Endodermal cell (in vitro differentiated cells): ENCODE results near the gene APBA1. TPM values are rescaled to one million over a fixed set of nuclear protein-coding genes. Genes with fewer than 3 reads are reported as not detected.

Experiments used
- DNase-seq: peaks from one replicate; pipeline ENCODE4 v3.0.0-alpha.2; 2017
- H3K27ac ChIP-seq: 2 replicates; pipeline ENCODE4 v1.5.1; 2013; ENCODE audit warnings: mild to moderate bottlenecking, low read depth, low read length, moderate library complexity
- H3K27me3 ChIP-seq: 2 replicates; pipeline ENCODE4 v1.6.1; 2013; ENCODE audit warnings: mild to moderate bottlenecking, low read length, moderate library complexity; ENCODE audit not compliant: insufficient read depth, control insufficient read depth, poor library complexity, severe bottlenecking
- H3K36me3 ChIP-seq: 2 replicates; pipeline ENCODE4 v1.7.0; 2013; ENCODE audit warnings: mild to moderate bottlenecking, low read length, moderate library complexity; ENCODE audit not compliant: control insufficient read depth, insufficient read depth
- H3K4me1 ChIP-seq: one replicate; pipeline ENCODE4 v1.7.0; 2013; ENCODE audit warnings: low read length; ENCODE audit not compliant: control insufficient read depth, insufficient read depth
- H3K4me3 ChIP-seq: 2 replicates; pipeline ENCODE4 v1.5.1; 2013; ENCODE audit warnings: mild to moderate bottlenecking, low read length, moderate library complexity
- H3K9ac ChIP-seq: 2 replicates; pipeline ENCODE4 v1.6.1; 2013; ENCODE audit warnings: mild to moderate bottlenecking, low read length, moderate library complexity; ENCODE audit not compliant: poor library complexity, severe bottlenecking; ENCODE audit errors: extremely low read depth
- H3K9me3 ChIP-seq: 2 replicates; pipeline ENCODE4 v1.6.1; 2013; ENCODE audit warnings: mild to moderate bottlenecking, low read length, moderate library complexity; ENCODE audit not compliant: control insufficient read depth
- H3K27ac Mint-ChIP-seq: 2 replicates; pipeline ENCODE4 v1.8.0; 2020; ENCODE audit warnings: mixed read lengths
- H3K27me3 Mint-ChIP-seq: 2 replicates; pipeline ENCODE4 v1.8.0; 2021; ENCODE audit warnings: mild to moderate bottlenecking, mixed read lengths; ENCODE audit not compliant: insufficient read depth
- H3K36me3 Mint-ChIP-seq: 2 replicates; pipeline ENCODE4 v1.8.0; 2020; ENCODE audit warnings: low read depth, mixed read lengths
- H3K4me1 Mint-ChIP-seq: 2 replicates; pipeline ENCODE4 v1.8.0; 2020; ENCODE audit warnings: mixed read lengths
- H3K4me3 Mint-ChIP-seq: 2 replicates; pipeline ENCODE4 v1.8.0; 2020; ENCODE audit warnings: mild to moderate bottlenecking, moderate library complexity, mixed read lengths
- H3K9me3 Mint-ChIP-seq: 2 replicates; pipeline ENCODE4 v1.8.0; 2020; ENCODE audit warnings: mild to moderate bottlenecking, mixed read lengths
- CTCF ChIP-seq: fragments of 200-600 bp; sonication (generic); conservative IDR thresholded peaks from 2 replicates; pipeline ENCODE4 v1.5.0; 2021; ENCODE audit warnings: antibody characterized with exemption, mild to moderate bottlenecking
- WGBS, 2 experiments: methylation state at CpG; one replicate each; pipeline versions ENCODE4 v1.1.5 to v1.1.7; 2013; ENCODE audit warnings: missing lambda C conversion rate in 2 of 2, mixed read lengths in 1 of 2; ENCODE audit not compliant: insufficient coverage in 1 of 2, insufficient read length in 1 of 2; 5-methylcytosine and 5-hydroxymethylcytosine counted together
- total RNA-seq, 2 donors: library from RNA; stranded (reverse); fragmentation: NEBNext Ultra II Directional in 1 of 2; extraction: Animal tissue kit (Norgen Biotek cat#: 25700) in 1 of 2; gene quantifications; 2 replicates in 1 of 2; 3 replicates in 1 of 2; pipeline ENCODE4 v1.2.1, GENCODE V29; 2021

Gene APBA1
- total RNA-seq, 2 donors from 2014 or later, result 0.51 to 0.75 TPM

- no peak overlapping the region for H3K9ac ChIP-seq
- TF ChIP-seq CTCF, result no peak
- Mint-ChIP-seq H3K4me3 (no peak overlapping the region), H3K27me3 (peaks cover 3% of the 10 kb centered on the region), H3K4me1 (peaks cover 4% of the 10 kb centered on the region), H3K36me3 (no peaks in the 10 kb centered on the region), H3K27ac (no peak overlapping the region), H3K9me3 (no peaks in the 10 kb centered on the region)
- peaks cover 3% of the 10 kb centered on the region for H3K4me1 ChIP-seq
- no peak for DNase-seq
- no peak overlapping the region for H3K4me3 ChIP-seq
- no peak overlapping the region for H3K27ac ChIP-seq
- H3K27me3 ChIP-seq, result no peaks in the 10 kb centered on the region
- 68 to 71% methylated on average over 5 to 11 of the region's 11 CpGs for WGBS, 2 experiments
- H3K36me3 ChIP-seq, result no peaks in the 10 kb centered on the region
- H3K9me3 ChIP-seq, result no peaks in the 10 kb centered on the region
These were observed 208.6 kb downstream of the APBA1 start for GRCh38 chr9:69463497-69464068.

- no peak for TF ChIP-seq CTCF
- 88 to 93% methylated on average over 3 to 4 of the region's 4 CpGs for WGBS, 2 experiments
- DNase-seq, result no peak
- Histone ChIP-seq H3K27ac (no peak overlapping the region), H3K9me3 (no peaks in the 10 kb centered on the region), H3K4me3 (no peak overlapping the region), H3K27me3 (no peaks in the 10 kb centered on the region), H3K4me1 (peaks cover 3% of the 10 kb centered on the region), H3K9ac (no peak overlapping the region), H3K36me3 (no peaks in the 10 kb centered on the region)
- Mint-ChIP-seq H3K4me3 (no peak overlapping the region), H3K27ac (no peak overlapping the region), H3K27me3 (peaks cover 3% of the 10 kb centered on the region), H3K36me3 (no peaks in the 10 kb centered on the region), H3K9me3 (no peaks in the 10 kb centered on the region), H3K4me1 (peaks cover 4% of the 10 kb centered on the region)
These were observed 209.8 kb downstream of the APBA1 start for GRCh38 chr9:69462394-69462793.

GRCh38 chr9:69461103-69461887 lies 210.9 kb downstream of the APBA1 start:
- no peaks in the 10 kb centered on the region for H3K9me3 Mint-ChIP-seq
- H3K36me3 Mint-ChIP-seq, result no peaks in the 10 kb centered on the region
- no peaks in the 10 kb centered on the region for H3K27me3 ChIP-seq

More at GRCh38 chr9:69461103-69461887, 210.9 kb downstream of the APBA1 start:
- no peak for TF ChIP-seq CTCF
- no peak overlapping the region for H3K4me3 Mint-ChIP-seq
- Histone ChIP-seq H3K9me3 (no peaks in the 10 kb centered on the region), H3K9ac (no peak overlapping the region), H3K4me3 (no peak overlapping the region), H3K36me3 (no peaks in the 10 kb centered on the region), H3K4me1 (peaks cover 3% of the 10 kb centered on the region), H3K27ac (no peak overlapping the region)
- 87 to 94% methylated on average over 4 to 6 of the region's 6 CpGs for WGBS, 2 experiments
- H3K27ac Mint-ChIP-seq, result no peak overlapping the region
- peaks cover 3% of the 10 kb centered on the region for H3K27me3 Mint-ChIP-seq
- H3K4me1 Mint-ChIP-seq, result peaks cover 4% of the 10 kb centered on the region
- DNase-seq, result no peak
